Measurements from ENCODE around the gene NDC80.

The NDC80 gene

GRCh38 chr18:2587788-2588187 lies 16.4 kb downstream of the NDC80 start:
- no peak for TF ChIP-seq GATA2 (IDR thresholded peaks at IDR 0.05; ENCODE audit: low read depth, low read length)
- no peak for TF ChIP-seq GATA3 (IDR thresholded peaks at IDR 0.05; ENCODE audit: low read depth, low read length)

- TF ChIP-seq GATA3 (IDR thresholded peaks at IDR 0.05; ENCODE audit: low read depth, low read length) = no peak
- TF ChIP-seq GATA2 (IDR thresholded peaks at IDR 0.05; ENCODE audit: low read depth, low read length) = no peak
Measured at GRCh38 chr18:2588666-2589344, 17.4 kb downstream of the NDC80 start.

- no peak for TF ChIP-seq GATA2 (IDR thresholded peaks at IDR 0.05; ENCODE audit: low read depth, low read length)
- TF ChIP-seq GATA3 (IDR thresholded peaks at IDR 0.05; ENCODE audit: low read depth, low read length) = no peak
Measured at GRCh38 chr18:2589345-2590068, 18.1 kb downstream of the NDC80 start.

- TF ChIP-seq GATA3 (IDR thresholded peaks at IDR 0.05; ENCODE audit: low read depth, low read length) = no peak
- no peak for TF ChIP-seq GATA2 (IDR thresholded peaks at IDR 0.05; ENCODE audit: low read depth, low read length)
Measured at GRCh38 chr18:2590303-2590702, 18.9 kb downstream of the NDC80 start.

GRCh38 chr18:2597639-2598038 lies 26.3 kb downstream of the NDC80 start:
- TF ChIP-seq GATA3 (IDR thresholded peaks at IDR 0.05; ENCODE audit: low read depth, low read length) (no peak), GATA2 (IDR thresholded peaks at IDR 0.05; ENCODE audit: low read depth, low read length) (no peak)

GRCh38 chr18:2602844-2603243 lies 31.5 kb downstream of the NDC80 start:
- TF ChIP-seq GATA2 (IDR thresholded peaks at IDR 0.05; ENCODE audit: low read depth, low read length) (no peak), GATA3 (IDR thresholded peaks at IDR 0.05; ENCODE audit: low read depth, low read length) (no peak)

GRCh38 chr18:2606335-2606734 lies 35.0 kb downstream of the NDC80 start:
- TF ChIP-seq GATA3 (IDR thresholded peaks at IDR 0.05; ENCODE audit: low read depth, low read length) = no peak
- no peak for TF ChIP-seq GATA2 (IDR thresholded peaks at IDR 0.05; ENCODE audit: low read depth, low read length)

GRCh38 chr18:2609604-2610003 lies 38.2 kb downstream of the NDC80 start:
- TF ChIP-seq GATA2 (IDR thresholded peaks at IDR 0.05; ENCODE audit: low read depth, low read length) (no peak), GATA3 (IDR thresholded peaks at IDR 0.05; ENCODE audit: low read depth, low read length) (no peak)

GRCh38 chr18:2610549-2610948 lies 39.2 kb downstream of the NDC80 start:
- TF ChIP-seq GATA3 (IDR thresholded peaks at IDR 0.05; ENCODE audit: low read depth, low read length) (no peak), GATA2 (IDR thresholded peaks at IDR 0.05; ENCODE audit: low read depth, low read length) (no peak)

- TF ChIP-seq GATA2 (IDR thresholded peaks at IDR 0.05; ENCODE audit: low read depth, low read length) = no peak
- no peak for TF ChIP-seq GATA3 (IDR thresholded peaks at IDR 0.05; ENCODE audit: low read depth, low read length)
Measured at GRCh38 chr18:2612996-2613395, 41.6 kb downstream of the NDC80 start.

GRCh38 chr18:2617401-2617998 lies 46.1 kb downstream of the NDC80 start:
- TF ChIP-seq GATA3 (IDR thresholded peaks at IDR 0.05; ENCODE audit: low read depth, low read length) = no peak
- no peak for TF ChIP-seq GATA2 (IDR thresholded peaks at IDR 0.05; ENCODE audit: low read depth, low read length)

- no peak for TF ChIP-seq GATA2 (IDR thresholded peaks at IDR 0.05; ENCODE audit: low read depth, low read length)
- TF ChIP-seq GATA3 (IDR thresholded peaks at IDR 0.05; ENCODE audit: low read depth, low read length) = no peak
Measured at GRCh38 chr18:2618009-2618408, 46.7 kb downstream of the NDC80 start.

GRCh38 chr18:2625217-2625616 lies 53.9 kb downstream of the NDC80 start:
- no peak for TF ChIP-seq GATA2 (IDR thresholded peaks at IDR 0.05; ENCODE audit: low read depth, low read length)
- TF ChIP-seq GATA3 (IDR thresholded peaks at IDR 0.05; ENCODE audit: low read depth, low read length) = no peak

- TF ChIP-seq GATA2 (IDR thresholded peaks at IDR 0.05; ENCODE audit: low read depth, low read length) (no peak), GATA3 (IDR thresholded peaks at IDR 0.05; ENCODE audit: low read depth, low read length) (no peak)
Measured at GRCh38 chr18:2627821-2628276, 56.5 kb downstream of the NDC80 start.

- TF ChIP-seq GATA3 (IDR thresholded peaks at IDR 0.05; ENCODE audit: low read depth, low read length) (no peak), GATA2 (IDR thresholded peaks at IDR 0.05; ENCODE audit: low read depth, low read length) (no peak)
Measured at GRCh38 chr18:2629003-2629402, 57.6 kb downstream of the NDC80 start.
